ENCODE data around the gene PLCH1. TPM values are rescaled to one million over a fixed set of nuclear protein-coding genes. Genes with fewer than 3 reads are reported as not detected.

The PLCH1 gene
- total and polyA plus RNA-seq, 2 of the 13 experiments (the other 11 are each of a cell fraction or from before 2014, with no cell fraction given), result 2.0 to 3.0 TPM

DNA sequence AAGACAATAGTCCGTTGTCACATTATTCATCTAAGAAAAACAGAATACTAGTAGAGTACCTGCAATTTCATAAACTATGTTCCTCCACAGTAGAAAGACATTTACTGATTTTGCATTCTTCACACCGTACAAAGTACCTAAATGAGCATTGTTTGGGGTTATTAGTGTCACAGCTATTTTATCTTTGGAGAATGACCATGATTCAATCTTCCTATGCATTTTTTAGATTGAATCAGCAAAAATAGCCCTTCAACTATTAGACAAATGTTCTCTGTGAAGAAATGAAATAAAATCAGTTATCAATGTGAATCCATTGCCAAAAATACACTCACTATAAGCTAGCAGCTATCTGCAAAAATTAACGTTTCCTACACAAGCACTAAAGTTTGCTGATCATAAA, 176.6 kb downstream of the PLCH1 start:
- Histone ChIP-seq H3K9me3 (ENCODE audit: low read length) (no peaks in the 10 kb centered on the region), H3K4me1 (ENCODE audit: insufficient read depth, low read length) (0 out of 2 replicates have a peak, but pooled peaks cover 6% of the 10 kb centered on the region), H3K4me3 (replicated peaks in 1 of 3; ENCODE audit: insufficient read depth in 1 of 3, low read depth in 2 of 3, low read length in 3 of 3) (no peak overlapping the region), H4K20me1 (ENCODE audit: insufficient read depth, low read length) (no peaks in the 10 kb centered on the region), H3K79me2 (ENCODE audit: insufficient read depth, low read length) (no peaks in the 10 kb centered on the region), H3K27me3 (ENCODE audit: control insufficient read depth in 1 of 2, insufficient read depth in 2 of 2, low read length in 2 of 2) (no peaks in the 10 kb centered on the region), H2AFZ (ENCODE audit: low read length) (no peak overlapping the region), H3K27ac (ENCODE audit: extremely low read length, insufficient read depth, low read length) (no peak overlapping the region), H3K9ac (ENCODE audit: insufficient read depth, low read depth, low read length) (no peak overlapping the region), H3K36me3 (replicated peaks in 1 of 2; ENCODE audit: control insufficient read depth in 1 of 2, insufficient read depth in 2 of 2, low read length in 2 of 2) (no peaks in the 10 kb centered on the region), H3K4me2 (ENCODE audit: low read depth, low read length) (no peak overlapping the region)
- ChIA-PET CTCF (ENCODE audit: low intra/inter-chr PET ratio, low total read pairs) (no interaction called here), POLR2A (no interaction called here)
- 83% methylated on average over 3 of the region's 3 CpGs for WGBS (ENCODE audit: low lambda C conversion rate)
- ATAC-seq (no peak), FAIRE-seq (no peak), DNase-seq (ENCODE audit: low spot score) (no peak)
- TF ChIP-seq ZNF20 (CRISPR knock-in tag; IDR thresholded peaks at IDR 0.05) (no peak), ZNF33A (CRISPR knock-in tag; IDR thresholded peaks at IDR 0.05; ENCODE audit: borderline replicate concordance) (no peak), KDM5A (IDR thresholded peaks at IDR 0.05; ENCODE audit: borderline replicate concordance, low read length) (no peak), PCBP2 (optimal IDR thresholded peaks at IDR 0.05; ENCODE audit: low read depth, low read length, poor library complexity, severe bottlenecking) (no peak), REPIN1 (CRISPR knock-in tag; IDR thresholded peaks at IDR 0.05; ENCODE audit: borderline replicate concordance, low read depth) (no peak), ZNF572 (CRISPR knock-in tag; IDR thresholded peaks at IDR 0.05) (no peak), NFRKB (IDR thresholded peaks at IDR 0.05) (no peak), SIX4 (CRISPR knock-in tag; IDR thresholded peaks at IDR 0.05) (no peak), MAFK (conservative IDR thresholded peaks at IDR 0.05 in 1 of 2, IDR thresholded peaks at IDR 0.05 in 1 of 2; ENCODE audit: low read length in 2 of 2) (peak; percentile 7 to 55; a peak in 2 of 4 replicates), NCOA2 (CRISPR knock-in tag; IDR thresholded peaks at IDR 0.05) (no peak), MYNN (CRISPR knock-in tag; IDR thresholded peaks at IDR 0.05; ENCODE audit: low read depth) (no peak), NCOA5 (CRISPR knock-in tag; IDR thresholded peaks at IDR 0.05) (no peak), MAFF (IDR thresholded peaks at IDR 0.05; ENCODE audit: low read depth, low read length) (peak; percentile 33; the same call in 1 of the 2 replicates), EP300 (IDR thresholded peaks at IDR 0.05; ENCODE audit: low read depth in 2 of 2, low read length in 2 of 2) (no peak), EP300 (CRISPR knock-in tag; IDR thresholded peaks at IDR 0.05; ENCODE audit: borderline replicate concordance) (no peak)
- intact Hi-C loops (cut with micrococcal nuclease; ENCODE audit: unreplicated experiment), result no loop called here
- in situ Hi-C loops (cut with HindIII; ENCODE audit: extremely low pct_ligation_motif_present, low pct_unique_long_range_greater_than_20kb), result no loop called here
- no TSS peak for BruUV-seq (replicated peaks)

Data from HepG2 (cell line).